HepG2 (cell line): ENCODE results near the gene TIMM9. TPM values are rescaled to one million over a fixed set of nuclear protein-coding genes. Genes with fewer than 3 reads are reported as not detected.

ENCODE experiments used
- ATAC-seq: fragments of 200-7000 bp; cut with Tn5 transposase; 3 replicates; pipeline ENCODE4 v1.9.1; 2020; ENCODE audit warnings: mild to moderate bottlenecking, moderate library complexity
- BruUV-seq: library from RNA; stranded (reverse); fragments of 400-500 nt; replicated peaks from 2 replicates; lab custom pipeline; 2021; lab: Mats Ljungman, UMichigan
- CTCF ChIA-PET: fragments of 300-600 bp; formaldehyde crosslinking; extraction: SDS; loops from one replicate; lab custom pipeline; 2021; ENCODE audit warnings: low total read pairs, inconsistent platforms, low intra/inter-chr PET ratio; lab: Yijun Ruan, JAX
- POLR2A ChIA-PET: fragments of 350-600 bp; sonication (Branson Sonifier 250); formaldehyde crosslinking; loops from one replicate; lab custom pipeline; 2020; ENCODE audit warnings: antibody characterized with exemption, inconsistent platforms; lab: Yijun Ruan, JAX
- DNase-seq: peaks from one replicate; pipeline ENCODE4 v3.0.0-alpha.2; 2015; ENCODE audit warnings: low spot score
- FAIRE-seq: peaks from 3 replicates; lab custom pipeline; 2011; peaks lifted over from hg19 to GRCh38; lab: Jason Lieb, UNC
- H2AFZ ChIP-seq: one replicate; pipeline ENCODE4 v1.6.1; 2011; ENCODE audit warnings: low read length, inconsistent platforms
- H3K27ac ChIP-seq: fragments of 300-600 bp; 3 replicates; pipeline ENCODE4 v1.8.0; 2011; ENCODE audit warnings: mixed run types, mild to moderate bottlenecking, mixed read lengths, low read length, inconsistent platforms; ENCODE audit not compliant: insufficient read depth; ENCODE audit errors: extremely low read length
- H3K27me3 ChIP-seq, 2 experiments: fragments of 200-600 bp in 1 of 2; 2 replicates in 1 of 2; 3 replicates in 1 of 2; pipeline versions ENCODE4 v1.6.0 to v1.8.0; 2011; ENCODE audit warnings: low read length in 2 of 2, mild to moderate bottlenecking in 2 of 2, moderate library complexity in 2 of 2, inconsistent platforms in 1 of 2; ENCODE audit not compliant: insufficient read depth in 2 of 2, control insufficient read depth in 1 of 2
- H3K36me3 ChIP-seq, 2 experiments: fragments of 200-600 bp in 1 of 2; replicated peaks in 1 of 2; 2 replicates in 1 of 2; 3 replicates in 1 of 2; pipeline versions ENCODE4 v1.5.1 to v1.8.0; 2011; ENCODE audit warnings: low read length in 2 of 2, inconsistent platforms in 1 of 2; ENCODE audit not compliant: insufficient read depth in 2 of 2, control insufficient read depth in 1 of 2
- H3K4me1 ChIP-seq: 2 replicates; pipeline ENCODE4 v1.5.1; 2012; ENCODE audit warnings: low read length, inconsistent platforms; ENCODE audit not compliant: insufficient read depth
- H3K4me2 ChIP-seq: 2 replicates; pipeline ENCODE4 v1.6.0; 2011; ENCODE audit warnings: low read depth, low read length, inconsistent platforms
- H3K4me3 ChIP-seq, 3 experiments: fragments of 200-600 bp in 1 of 3; sonication (generic), shearing (Covaris generic) in 1 of 3; replicated peaks in 1 of 3; 2 replicates each; pipeline ENCODE4 v1.5.1; 2011 to 2016; ENCODE audit warnings: low read length in 3 of 3, inconsistent platforms in 2 of 3, low read depth in 2 of 3, mild to moderate bottlenecking in 2 of 3, control low read depth in 1 of 3, mixed read lengths in 1 of 3; ENCODE audit not compliant: insufficient read depth in 1 of 3
- H3K79me2 ChIP-seq: one replicate; pipeline ENCODE4 v1.6.1; 2011; ENCODE audit warnings: low read length, inconsistent platforms; ENCODE audit not compliant: insufficient read depth
- H3K9ac ChIP-seq: 2 replicates; pipeline ENCODE4 v1.6.0; 2011; ENCODE audit warnings: mild to moderate bottlenecking, low read depth, low read length, inconsistent platforms; ENCODE audit not compliant: insufficient read depth
- H3K9me3 ChIP-seq: 2 replicates; pipeline ENCODE4 v1.5.1; 2012; ENCODE audit warnings: mild to moderate bottlenecking, low read length
- H4K20me1 ChIP-seq: 2 replicates; pipeline ENCODE4 v1.6.0; 2011; ENCODE audit warnings: inconsistent platforms, mild to moderate bottlenecking, low read length, moderate library complexity; ENCODE audit not compliant: insufficient read depth
- FOSL2 ChIP-seq: sonication (generic); formaldehyde crosslinking; IDR thresholded peaks from 2 replicates; pipeline ENCODE4 v1.4.0; 2020; ENCODE audit warnings: missing genetic modification reagents
- IKZF4 ChIP-seq: sonication (generic); formaldehyde crosslinking; IDR thresholded peaks from 2 replicates; pipeline ENCODE4 v1.5.1; 2020; ENCODE audit warnings: borderline replicate concordance, mild to moderate bottlenecking, low read depth, missing genetic modification reagents; ENCODE audit errors: not compliant biosample characterization
- RAD51 ChIP-seq: fragments of 450-650 bp; IDR thresholded peaks from 2 replicates; pipeline ENCODE4 v1.6.1; 2016; ENCODE audit warnings: borderline replicate concordance
- SAP130 ChIP-seq: IDR thresholded peaks from 2 replicates; pipeline ENCODE4 v1.6.1; 2016; ENCODE audit warnings: low read depth
- ZBTB40 ChIP-seq, 2 experiments: fragments of 450-650 bp in 1 of 2; sonication (generic) in 1 of 2; formaldehyde crosslinking in 1 of 2; IDR thresholded peaks; 2 replicates each; pipeline versions ENCODE4 v1.6.1 to v1.8.0; 2016 to 2022; ENCODE audit warnings: antibody characterized with exemption in 1 of 2, mild to moderate bottlenecking in 1 of 2, missing genetic modification reagents in 1 of 2
- ZNF121 ChIP-seq: sonication (generic); formaldehyde crosslinking; IDR thresholded peaks from 2 replicates; pipeline ENCODE4 v1.5.0; 2020; ENCODE audit warnings: mild to moderate bottlenecking, missing genetic modification reagents
- ZNF326 ChIP-seq: sonication (generic); formaldehyde crosslinking; IDR thresholded peaks from 2 replicates; pipeline ENCODE4 v1.4.0; 2020; ENCODE audit warnings: missing genetic modification reagents, borderline replicate concordance
- WGBS: methylation state at CpG from one replicate; pipeline ENCODE4 v1.1.6; 2017; ENCODE audit warnings: low lambda C conversion rate; 5-methylcytosine and 5-hydroxymethylcytosine counted together
- in situ Hi-C: cut with HindIII; loops from 2 replicates; pipeline ENCODE4 v1.10.0; 2017; ENCODE audit warnings: low pct_unique_long_range_greater_than_20kb; ENCODE audit not compliant: extremely low pct_ligation_motif_present
- intact Hi-C: fragments of 100-400 bp; cut with micrococcal nuclease; formaldehyde crosslinking; loops from one replicate; pipeline ENCODE4 v1.10.0; 2022; ENCODE audit not compliant: unreplicated experiment
- polyA plus RNA-seq, 8 experiments: library from polyadenylated mRNA; depleted of rRNA in 3 of 8; stranded (reverse) in 7 of 8; unstranded in 1 of 8; fragments of >200 nt; fragmentation: Illumina TruSeq in 4 of 8; extraction: Trizol in 4 of 8; gene quantifications; 2 replicates each; pipeline versions ENCODE4 v1.2.1 to v1.2.3, GENCODE V29; 2011 to 2016; ENCODE audit warnings: low read depth in 4 of 8, missing spikeins in 1 of 8, mixed read lengths in 1 of 8; ENCODE audit not compliant: insufficient read depth in 1 of 8
- total RNA-seq, 5 experiments: library from RNA; depleted of rRNA; stranded (reverse); fragments of >200 nt; fragmentation: Illumina TruSeq; extraction: Trizol; gene quantifications; 2 replicates each; pipeline ENCODE4 v1.2.3, GENCODE V29; 2016; ENCODE audit warnings: low read depth in 1 of 5

The TIMM9 gene
- total and polyA plus RNA-seq, 2 of the 13 experiments (the other 11 are each of a cell fraction or from before 2014, with no cell fraction given): 30.5 to 42.5 TPM

- TF ChIP-seq RAD51: no peak
- TF ChIP-seq, all 625 proteins: peak for 0
These were observed 40.2 kb upstream of the TIMM9 start (continued) for GRCh38 chr14:58467575-58467974.

GRCh38 chr14:58466459-58466858 is 39.1 kb upstream of the TIMM9 start:
- H3K36me3 ChIP-seq: peaks cover 18 to 45% of the 10 kb centered on the region in 2 experiments; a peak in 4 of 5 replicates
- TF ChIP-seq IKZF4 (CRISPR knock-in tag) (no peak), ZNF121 (CRISPR knock-in tag) (0 out of 2 replicates have a peak, but pooled peaks have one; percentile 51)
- TF ChIP-seq, all 625 proteins: peak for 1

DNA sequence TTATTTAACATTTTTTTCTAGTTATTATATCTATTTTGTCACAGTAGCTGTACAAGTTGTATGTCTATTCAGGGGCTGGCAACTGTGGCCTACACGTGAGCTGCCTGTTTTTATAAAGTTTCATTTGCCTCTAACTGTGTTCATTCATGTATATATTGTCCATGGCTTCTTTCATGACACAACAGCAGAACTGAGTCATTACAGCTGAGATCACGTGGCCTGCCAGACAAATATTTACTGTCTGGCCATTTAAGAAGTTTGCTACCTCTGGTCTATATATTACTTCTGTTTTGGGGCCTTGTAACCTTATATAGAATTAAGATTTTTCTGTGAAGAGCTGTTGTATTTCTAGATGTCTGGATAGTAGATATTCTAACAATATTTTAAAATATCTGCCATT is 38.1 kb upstream of the TIMM9 start:
- Histone ChIP-seq H3K4me3 (no peak overlapping the region), H3K36me3 (peaks cover 18 to 46% of the 10 kb centered on the region in 2 experiments; a peak in 4 of 5 replicates), H3K9me3 (no peaks in the 10 kb centered on the region), H3K27ac (no peak overlapping the region), H3K27me3 (no peaks in the 10 kb centered on the region), H3K79me2 (no peaks in the 10 kb centered on the region), H3K9ac (no peak overlapping the region), H2AFZ (no peak overlapping the region), H3K4me1 (peaks cover 6% of the 10 kb centered on the region; the same call in 1 of the 2 replicates), H3K4me2 (no peak overlapping the region), H4K20me1 (no peaks in the 10 kb centered on the region)
- peak; percentile 32 for DNase-seq
- no TSS peak for BruUV-seq
- POLR2A ChIA-PET: no interaction called here
- ATAC-seq: no peak; the same call in 2 of the 3 replicates
- in situ Hi-C loops: no loop called here
- CTCF ChIA-PET: no interaction called here
- 59% methylated on average over 2 of the region's 2 CpGs for WGBS
- FAIRE-seq: no peak
- intact Hi-C loops: no loop called here
- TF ChIP-seq ZNF326 (CRISPR knock-in tag) (no peak), SAP130 (CRISPR knock-in tag) (0 out of 2 replicates have a peak, but pooled peaks have one; percentile 22), ZBTB40 (IDR thresholded peaks at IDR 0.05) (peak; percentile 17; the same call in 1 of the 2 replicates), ZBTB40 (CRISPR knock-in tag; IDR thresholded peaks at IDR 0.05) (no peak), FOSL2 (CRISPR knock-in tag) (peak; percentile 67)

More at GRCh38 chr14:58466459-58466858, 39.1 kb upstream of the TIMM9 start:
- Histone ChIP-seq H4K20me1 (no peaks in the 10 kb centered on the region), H2AFZ (no peak overlapping the region), H3K27me3 (no peaks in the 10 kb centered on the region), H3K9me3 (no peaks in the 10 kb centered on the region), H3K4me1 (peaks cover 6% of the 10 kb centered on the region; the same call in 1 of the 2 replicates), H3K4me2 (no peak overlapping the region), H3K79me2 (no peaks in the 10 kb centered on the region), H3K9ac (no peak overlapping the region), H3K27ac (no peak overlapping the region), H3K4me3 (no peak overlapping the region)
- DNase-seq: no peak
- ChIA-PET POLR2A (no interaction called here), CTCF (no interaction called here)
- BruUV-seq: no TSS peak
- WGBS: 87% methylated on average over 1 of the region's 1 CpG
- FAIRE-seq: no peak
- intact Hi-C loops: no loop called here
- in situ Hi-C loops: no loop called here
- no peak for ATAC-seq
